Cortex of kidney (tissue), 1 donor: ENCODE results near the gene RIMBP2.

Experiments used
- DNase-seq: peaks from one replicate; lab custom pipeline; 2025; lab: John Stamatoyannopoulos, UW

RIMBP2 gene

DNA sequence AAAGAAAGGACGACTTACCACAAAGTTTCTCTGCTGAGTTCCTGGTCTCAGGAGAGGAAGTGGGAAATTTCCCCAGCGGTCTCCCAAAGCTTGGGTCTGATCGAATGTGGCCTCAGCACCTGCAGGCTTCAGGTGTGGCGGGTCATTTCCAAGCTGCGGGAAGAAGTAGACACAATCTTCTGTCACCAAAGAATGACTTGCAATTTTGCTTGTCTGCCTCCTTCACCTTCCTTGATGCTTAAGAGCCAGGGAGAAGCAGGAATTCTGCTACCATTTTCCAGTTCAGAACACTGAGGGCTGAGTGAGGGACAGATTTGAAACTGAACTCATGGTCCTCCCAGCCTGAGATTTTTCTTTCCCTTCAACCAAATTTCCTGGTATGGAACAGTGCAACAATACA lies 87.8 kb downstream of the RIMBP2 start:
- no peak for DNase-seq

DNA sequence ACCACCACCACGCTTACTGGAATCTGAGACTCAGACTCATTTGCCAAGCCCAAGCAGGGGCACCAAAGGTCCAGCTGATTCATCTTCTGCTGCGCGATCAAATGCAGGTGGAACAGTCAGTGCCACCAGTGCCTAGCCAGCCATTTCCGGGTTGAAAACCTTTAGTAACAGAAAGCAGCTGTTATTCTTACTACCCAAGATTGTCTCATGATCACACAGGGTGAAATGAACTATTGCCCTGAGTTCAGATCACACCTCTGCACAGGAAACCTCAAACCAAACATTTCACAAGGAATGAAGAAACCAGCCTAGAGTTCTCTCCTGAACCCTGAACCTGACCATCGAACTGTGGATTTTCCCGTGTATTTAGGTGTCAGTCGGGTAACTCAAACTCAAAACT lies 88.9 kb downstream of the RIMBP2 start:
- no peak for DNase-seq

GRCh38 chr12:130626601-130627000 lies 89.5 kb downstream of the RIMBP2 start:
- no peak for DNase-seq

DNA sequence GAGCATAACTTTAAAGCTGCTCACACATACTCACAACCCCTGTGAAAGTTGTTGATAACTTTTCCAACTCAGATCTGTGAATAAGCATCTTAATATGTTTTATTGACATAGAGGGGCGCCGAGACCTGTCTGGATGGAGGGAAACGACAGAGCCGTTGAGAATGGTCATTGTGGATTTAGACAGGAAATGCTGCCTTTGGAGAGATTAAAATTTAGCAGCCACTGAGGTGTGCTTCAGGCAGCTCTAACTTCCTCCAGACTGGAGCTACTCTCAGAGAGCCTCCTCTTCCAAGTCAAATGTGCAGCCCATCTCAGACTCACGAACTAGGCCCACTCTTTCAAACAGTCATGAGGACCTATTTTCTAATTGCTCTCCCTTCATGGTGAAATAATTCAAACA lies 90.9 kb downstream of the RIMBP2 start:
- no peak for DNase-seq

- no peak for DNase-seq
Observed at GRCh38 chr12:130622803-130623202, 93.3 kb downstream of the RIMBP2 start.

- DNase-seq: no peak
Observed at GRCh38 chr12:130621696-130622298, 94.3 kb downstream of the RIMBP2 start.

DNA sequence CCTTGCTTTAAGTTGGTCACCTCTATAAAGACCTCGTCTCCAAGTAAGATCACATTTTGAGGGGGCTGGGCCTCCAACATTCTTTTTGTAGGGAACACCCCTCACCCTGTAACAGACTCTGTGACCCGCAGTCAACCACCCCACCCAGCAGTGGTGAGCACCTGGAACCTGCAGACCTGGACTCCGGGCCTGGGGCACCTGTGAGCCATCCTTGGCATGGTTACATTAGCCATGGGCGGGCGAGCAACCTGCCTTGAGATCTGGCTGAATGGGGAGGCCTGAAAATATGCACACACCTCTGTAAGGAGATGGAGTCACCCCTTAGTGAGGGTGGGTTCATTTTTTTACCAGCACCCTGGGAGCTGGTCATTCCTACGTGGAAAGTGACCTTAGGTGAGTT lies 95.3 kb downstream of the RIMBP2 start:
- no peak for DNase-seq

DNA sequence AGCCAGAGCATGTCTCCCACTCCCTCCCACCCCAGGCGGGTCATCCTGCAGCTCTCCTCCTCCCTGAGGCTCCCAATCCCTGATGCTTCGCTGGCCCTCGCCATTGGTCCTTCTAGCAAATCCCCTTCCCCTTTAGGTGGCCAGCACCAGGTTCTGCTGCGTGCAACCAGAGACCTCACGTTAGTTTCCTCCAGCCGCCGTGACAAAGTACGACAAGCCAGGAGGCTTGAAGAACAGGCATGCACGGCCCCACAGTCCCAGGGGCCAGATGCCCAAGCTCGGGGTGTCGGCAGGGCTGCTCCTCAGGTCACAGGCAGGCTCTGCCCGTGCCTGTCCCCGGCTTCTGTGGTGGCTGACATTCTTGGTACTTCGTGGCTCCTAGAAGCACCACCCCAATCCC lies 95.8 kb downstream of the RIMBP2 start:
- DNase-seq: no peak

GRCh38 chr12:130619385-130620001 lies 96.6 kb downstream of the RIMBP2 start:
- no peak for DNase-seq

DNA sequence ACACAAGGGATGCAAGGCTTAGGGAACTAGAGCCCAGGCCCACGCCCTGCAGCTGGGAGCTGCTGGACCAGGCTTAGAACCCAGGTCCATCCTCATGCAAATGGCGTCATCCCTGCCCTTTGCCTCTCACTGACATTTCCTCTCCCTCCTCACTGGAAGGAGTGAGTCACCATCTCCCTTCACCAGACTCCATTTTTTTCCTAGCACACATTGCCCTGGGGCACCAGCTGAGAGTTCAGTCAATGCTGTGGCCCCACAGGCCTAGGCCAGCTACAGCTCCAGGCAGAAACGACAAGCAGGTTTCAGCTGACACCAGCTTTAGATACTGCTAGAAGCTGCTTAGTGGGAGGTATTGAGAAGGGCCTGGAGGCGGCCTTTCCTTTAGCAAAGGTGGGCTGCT lies 98.9 kb downstream of the RIMBP2 start:
- no peak for DNase-seq

GRCh38 chr12:130615861-130616345 lies 100.2 kb downstream of the RIMBP2 start:
- no peak for DNase-seq

DNA sequence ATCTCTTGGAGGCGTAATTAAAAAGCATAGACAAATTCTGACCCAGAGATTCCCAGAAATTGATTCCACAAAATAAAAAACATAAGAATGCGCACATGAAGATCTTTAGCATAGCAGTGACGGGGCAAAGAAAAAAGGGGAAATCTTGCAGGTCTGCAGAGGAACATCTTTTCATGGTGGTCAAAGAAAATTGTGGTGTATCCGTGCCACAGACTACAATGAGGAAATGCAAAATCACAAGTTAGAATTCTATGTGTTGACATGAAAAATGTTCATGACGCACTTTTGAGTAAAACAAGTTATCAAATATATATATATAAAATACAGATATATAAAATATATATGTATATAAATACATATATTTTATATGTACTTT lies 101.6 kb downstream of the RIMBP2 start:
- DNase-seq: no peak

DNA sequence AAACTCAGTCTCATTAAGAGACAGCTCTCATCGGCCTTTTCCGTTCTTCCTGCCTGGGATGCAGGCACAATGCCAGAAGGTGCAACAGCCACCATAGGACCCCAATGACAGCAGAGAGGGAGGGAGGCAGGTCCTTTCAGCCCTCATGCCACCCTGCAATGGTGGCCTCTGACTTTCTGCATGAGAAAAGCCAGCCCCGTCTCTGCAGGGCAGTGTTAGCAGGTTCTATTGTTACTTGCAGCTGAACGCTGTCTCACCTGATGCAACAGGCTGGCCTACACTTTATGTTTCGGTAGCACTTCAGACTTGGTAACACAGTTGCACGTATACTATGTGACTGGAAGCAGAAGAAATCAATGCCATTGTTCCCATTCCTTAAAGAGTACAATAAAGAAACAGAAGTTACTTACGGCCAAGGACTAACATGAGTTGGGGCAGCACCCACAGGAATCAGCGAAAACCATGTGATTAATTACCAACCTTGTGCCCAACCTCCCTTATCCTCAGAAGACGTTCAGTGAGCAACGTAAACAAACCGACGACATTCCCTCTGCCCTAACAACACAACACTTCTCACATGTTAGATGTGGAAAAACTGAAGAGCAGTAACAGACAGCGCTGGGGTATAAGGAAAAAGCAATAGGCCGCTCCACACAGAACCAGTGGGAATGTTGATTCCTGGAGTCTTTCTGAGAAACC lies 102.1 kb downstream of the RIMBP2 start:
- no peak for DNase-seq

- DNase-seq: no peak
Observed at GRCh38 chr12:130613131-130613530, 103.0 kb downstream of the RIMBP2 start.

- DNase-seq: no peak
Observed at GRCh38 chr12:130611026-130611905, 104.8 kb downstream of the RIMBP2 start.

DNA sequence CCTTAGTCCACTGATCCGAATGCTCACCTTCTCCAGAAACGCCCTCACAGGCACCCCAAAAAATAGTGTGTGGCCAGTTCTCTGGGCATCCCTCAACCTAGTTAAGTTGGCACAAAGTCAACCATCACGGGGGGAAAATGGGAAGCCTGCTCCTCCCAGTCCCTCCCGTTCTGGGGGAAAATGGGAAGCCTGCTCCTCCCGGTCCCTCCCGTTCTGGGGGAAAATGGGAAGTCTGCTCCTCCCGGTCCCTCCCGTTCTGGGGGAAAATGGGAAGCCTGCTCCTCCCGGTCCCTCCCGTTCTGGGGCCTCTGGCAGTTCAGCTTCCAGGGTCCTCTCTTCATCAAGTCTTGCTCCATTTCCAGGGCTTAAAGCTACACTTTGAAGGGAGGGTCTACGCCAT lies 106.1 kb downstream of the RIMBP2 start:
- no peak for DNase-seq

DNA sequence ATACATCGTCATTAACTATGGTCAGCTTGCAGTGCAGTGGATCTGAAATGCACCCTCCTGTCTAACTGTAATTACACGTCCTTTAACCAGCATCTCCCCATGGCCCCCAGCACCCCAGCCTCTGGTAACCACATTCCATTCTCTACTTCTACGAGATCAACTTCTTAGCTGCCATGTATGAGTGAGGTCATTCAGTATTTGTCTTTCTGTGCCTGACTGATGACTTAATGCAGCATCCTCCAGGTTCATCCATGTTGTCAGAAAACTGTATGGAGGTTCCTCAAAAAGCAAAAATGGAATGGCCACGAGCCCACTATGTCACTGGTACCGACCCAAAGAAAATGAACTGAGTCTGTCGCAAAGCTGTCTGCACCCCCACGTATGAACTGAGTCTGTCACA lies 107.3 kb downstream of the RIMBP2 start:
- DNase-seq: no peak

GRCh38 chr12:130608132-130608531 lies 108.0 kb downstream of the RIMBP2 start:
- DNase-seq: no peak

DNA sequence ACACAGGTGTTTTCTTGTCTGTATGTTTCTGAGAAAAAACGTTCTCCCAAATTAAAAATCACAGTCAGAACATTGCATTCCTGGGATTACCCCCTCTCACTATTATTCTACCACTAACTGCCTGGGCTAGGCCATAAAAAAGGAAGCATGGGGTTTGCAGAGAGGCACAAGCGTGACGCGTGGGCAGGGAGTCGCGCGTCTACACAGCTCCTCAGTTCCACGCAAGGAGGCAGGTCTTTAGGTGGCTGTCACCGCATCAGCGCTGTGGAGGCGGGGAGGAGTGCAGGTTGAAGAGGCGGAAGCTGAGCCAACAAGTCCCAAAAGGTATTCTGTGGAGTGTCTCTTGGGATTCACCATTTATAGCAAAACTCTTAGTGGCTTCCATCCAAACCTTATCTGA lies 109.9 kb downstream of the RIMBP2 start:
- DNase-seq: no peak

DNA sequence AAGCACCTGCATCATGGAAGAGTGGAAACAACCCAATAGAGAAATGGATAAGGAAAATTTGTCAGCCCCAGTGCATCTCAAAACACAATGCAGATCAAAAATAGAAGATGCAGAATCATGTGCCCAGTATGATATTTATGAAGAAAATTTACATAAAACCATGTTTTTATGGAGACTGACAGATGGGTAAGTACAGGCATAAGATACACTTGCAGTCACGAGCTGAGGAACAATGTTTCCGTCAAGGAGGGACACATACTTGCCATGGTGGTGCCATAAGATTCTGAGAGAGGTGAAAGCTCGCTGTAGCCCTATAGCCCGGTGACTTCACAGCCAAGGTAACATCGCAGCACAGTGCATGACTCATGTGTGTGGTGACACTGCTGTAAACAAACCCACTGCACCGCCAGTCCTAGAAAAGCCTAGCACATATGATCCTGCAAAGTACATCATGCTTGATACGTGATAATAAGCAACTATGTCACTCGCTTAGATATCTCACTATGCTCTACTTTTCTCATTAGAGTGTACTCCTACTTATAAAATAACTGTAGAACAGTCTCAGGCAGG lies 112.6 kb downstream of the RIMBP2 start:
- DNase-seq: no peak

DNA sequence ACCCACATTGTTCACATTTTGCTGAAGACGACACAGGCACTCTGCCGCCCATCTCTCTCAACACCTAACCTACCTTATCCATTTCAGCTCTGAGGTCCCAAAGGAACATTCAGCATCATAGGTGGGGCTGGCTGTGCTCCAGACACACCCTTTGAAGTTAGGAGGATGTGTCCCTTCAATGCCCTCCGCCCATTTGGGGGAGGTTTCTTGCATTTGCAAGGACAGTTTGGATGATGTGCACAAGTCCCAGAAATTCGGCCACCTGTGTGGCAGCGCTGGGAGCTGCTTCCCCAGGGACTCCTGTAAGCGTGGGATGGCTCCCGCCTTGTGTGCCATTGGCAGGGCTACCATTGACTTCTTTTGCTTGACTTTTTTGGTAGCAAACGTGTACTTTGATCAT lies 113.8 kb downstream of the RIMBP2 start:
- DNase-seq: no peak

DNA sequence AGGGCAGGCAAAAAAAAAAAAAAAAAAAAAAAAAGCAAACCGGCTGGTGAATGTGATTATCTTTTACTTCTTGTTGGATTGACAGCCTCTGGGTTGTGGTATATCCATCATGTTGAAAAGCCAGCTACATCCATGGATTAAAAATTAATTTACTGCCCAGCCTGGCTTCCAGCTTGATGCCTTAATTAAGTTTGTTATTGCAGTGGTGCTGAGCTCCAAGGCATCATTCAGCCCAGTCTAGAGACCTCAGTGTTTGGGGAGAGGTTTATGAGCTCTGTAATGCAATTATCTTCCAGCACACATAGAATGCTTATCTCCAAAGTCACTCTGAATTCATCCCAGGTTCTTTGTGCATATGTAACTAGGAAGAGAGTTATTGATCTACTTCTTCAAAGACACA lies 114.8 kb downstream of the RIMBP2 start:
- DNase-seq: no peak
